Activated naive CD4-positive, alpha-beta T cell treated with anti-CD3 and anti-CD28 coated beads, Interleukin-2, amount 50 U/mL, for 72 hours (primary cell): ENCODE measurements around the gene SLC35B2. TPM values are rescaled to one million over a fixed set of nuclear protein-coding genes. Genes with fewer than 3 reads are reported as not detected.
A peak's percentile ranks its signal among the peaks of the same experiment; 100 is the strongest.

Source experiments
- ATAC-seq, 2 donors: fragments of 150-1000 bp; cut with Tn5 transposase; 2 replicates each; pipeline ENCODE4 v1.10.0; 2021; ENCODE audit warnings: mild to moderate bottlenecking in 2 of 2, moderate library complexity in 2 of 2
- DNase-seq, 2 donors: peaks; one replicate each; pipeline ENCODE4 v3.0.0; 2021 to 2022; ENCODE audit warnings: low spot score in 2 of 2
- H3K27ac Mint-ChIP-seq, 2 donors: one replicate each; pipeline ENCODE4 v1.8.0; 2022; ENCODE audit warnings: mild to moderate bottlenecking in 2 of 2, mixed read lengths in 2 of 2
- H3K36me3 Mint-ChIP-seq, 2 donors: one replicate each; pipeline ENCODE4 v1.8.0; 2022; ENCODE audit warnings: mixed read lengths in 2 of 2
- H3K9me3 Mint-ChIP-seq, 2 donors: one replicate each; pipeline ENCODE4 v1.8.0; 2022; ENCODE audit warnings: mixed read lengths in 2 of 2
- total RNA-seq, 2 donors: library from RNA; stranded (reverse); gene quantifications; one replicate each; pipeline ENCODE4 v1.2.3, GENCODE V29; 2022

SLC35B2 gene
- total RNA-seq, 2 donors from 2014 or later: 18.3 to 23.8 TPM

GRCh38 chr6:44250718-44251123, 6.6 kb downstream of the SLC35B2 start:
- no peaks in the 10 kb centered on the region for H3K9me3 Mint-ChIP-seq
- H3K27ac Mint-ChIP-seq: peak overlapping the region; percentile 100
- no peak for DNase-seq
- peaks cover 65 to 84% of the 10 kb centered on the region in 2 donors for H3K36me3 Mint-ChIP-seq
- ATAC-seq: no peak

DNA sequence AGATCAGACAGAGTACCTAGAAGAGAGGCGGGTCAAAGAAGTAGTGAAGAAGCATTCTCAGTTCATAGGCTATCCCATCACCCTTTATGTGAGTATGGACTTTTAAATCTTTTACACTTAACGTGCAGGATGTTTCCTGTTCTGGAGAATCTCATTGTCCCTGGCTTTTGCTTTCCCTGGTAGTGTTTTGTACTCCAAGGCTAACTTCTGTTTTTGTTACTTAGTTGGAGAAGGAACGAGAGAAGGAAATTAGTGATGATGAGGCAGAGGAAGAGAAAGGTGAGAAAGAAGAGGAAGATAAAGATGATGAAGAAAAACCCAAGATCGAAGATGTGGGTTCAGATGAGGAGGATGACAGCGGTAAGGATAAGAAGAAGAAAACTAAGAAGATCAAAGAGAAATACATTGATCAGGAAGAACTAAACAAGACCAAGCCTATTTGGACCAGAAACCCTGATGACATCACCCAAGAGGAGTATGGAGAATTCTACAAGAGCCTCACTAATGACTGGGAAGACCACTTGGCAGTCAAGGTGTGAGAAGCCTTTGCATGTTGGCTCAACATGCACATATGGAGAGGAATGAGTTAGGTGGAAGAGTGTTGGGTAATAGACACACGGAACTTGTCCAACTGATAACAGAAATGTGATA, 7.1 kb downstream of the SLC35B2 start:
- no peaks in the 10 kb centered on the region for H3K9me3 Mint-ChIP-seq
- no peak for ATAC-seq
- H3K27ac Mint-ChIP-seq: peak overlapping the region; percentile 100
- DNase-seq: no peak
- peaks cover 70 to 78% of the 10 kb centered on the region in 2 donors for H3K36me3 Mint-ChIP-seq

DNA sequence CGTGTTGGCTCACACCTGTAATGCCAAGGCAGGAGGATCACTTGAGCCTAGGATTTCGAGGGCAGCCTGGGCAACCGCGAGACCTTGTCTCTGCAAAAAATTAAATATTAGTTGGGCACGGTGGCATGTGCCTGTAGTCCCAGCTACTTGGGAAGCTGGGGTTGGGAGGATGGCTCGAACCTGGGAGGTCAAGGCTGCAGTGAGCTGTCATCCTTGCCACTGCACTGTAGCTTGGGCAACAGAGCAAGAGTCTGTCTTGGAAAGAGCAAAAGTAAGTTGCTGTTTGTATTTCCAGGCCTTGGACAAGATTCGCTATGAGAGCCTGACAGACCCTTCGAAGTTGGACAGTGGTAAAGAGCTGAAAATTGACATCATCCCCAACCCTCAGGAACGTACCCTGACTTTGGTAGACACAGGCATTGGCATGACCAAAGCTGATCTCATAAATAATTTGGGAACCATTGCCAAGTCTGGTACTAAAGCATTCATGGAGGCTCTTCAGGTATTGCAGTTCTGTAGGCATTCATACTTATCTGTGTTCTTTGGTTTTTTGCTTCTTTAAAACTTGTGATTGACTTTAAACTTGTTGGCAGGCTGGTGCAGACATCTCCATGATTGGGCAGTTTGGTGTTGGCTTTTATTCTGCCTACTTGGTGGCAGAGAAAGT, 8.1 kb downstream of the SLC35B2 start:
- H3K9me3 Mint-ChIP-seq: no peaks in the 10 kb centered on the region
- H3K27ac Mint-ChIP-seq: peak overlapping the region; percentile 100
- DNase-seq: no peak

DNA sequence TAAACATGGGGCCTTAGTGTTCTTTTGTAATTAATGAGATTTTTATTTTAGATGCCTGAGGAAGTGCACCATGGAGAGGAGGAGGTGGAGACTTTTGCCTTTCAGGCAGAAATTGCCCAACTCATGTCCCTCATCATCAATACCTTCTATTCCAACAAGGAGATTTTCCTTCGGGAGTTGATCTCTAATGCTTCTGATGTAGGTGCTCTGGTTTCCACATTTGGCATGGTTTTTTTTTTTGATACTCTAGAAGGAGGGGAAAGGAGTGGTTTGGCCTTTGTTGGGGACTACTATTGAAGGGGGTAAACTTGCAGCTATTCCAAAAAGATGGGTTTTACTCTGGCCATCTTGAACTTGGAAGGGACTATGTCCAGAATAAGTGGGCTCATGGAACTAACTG, 8.7 kb downstream of the SLC35B2 start:
- peak overlapping the region; percentile 100 for H3K27ac Mint-ChIP-seq
- H3K36me3 Mint-ChIP-seq: peaks cover 66 to 71% of the 10 kb centered on the region in 2 donors
- no peak for ATAC-seq
- DNase-seq: no peak
- no peaks in the 10 kb centered on the region for H3K9me3 Mint-ChIP-seq

More for the DNA sequence above, 8.1 kb downstream of the SLC35B2 start:
- peaks cover 69 to 71% of the 10 kb centered on the region in 2 donors for H3K36me3 Mint-ChIP-seq
- no peak for ATAC-seq

GRCh38 chr6:44247338-44248302, 9.7 kb downstream of the SLC35B2 start:
- H3K36me3 Mint-ChIP-seq: peaks cover 57 to 61% of the 10 kb centered on the region in 2 donors
- DNase-seq (peak; percentile 80 to 94), ATAC-seq (peak; percentile 49 to 62)
- no peaks in the 10 kb centered on the region for H3K9me3 Mint-ChIP-seq
- peak overlapping the region; percentile 100 for H3K27ac Mint-ChIP-seq

DNA sequence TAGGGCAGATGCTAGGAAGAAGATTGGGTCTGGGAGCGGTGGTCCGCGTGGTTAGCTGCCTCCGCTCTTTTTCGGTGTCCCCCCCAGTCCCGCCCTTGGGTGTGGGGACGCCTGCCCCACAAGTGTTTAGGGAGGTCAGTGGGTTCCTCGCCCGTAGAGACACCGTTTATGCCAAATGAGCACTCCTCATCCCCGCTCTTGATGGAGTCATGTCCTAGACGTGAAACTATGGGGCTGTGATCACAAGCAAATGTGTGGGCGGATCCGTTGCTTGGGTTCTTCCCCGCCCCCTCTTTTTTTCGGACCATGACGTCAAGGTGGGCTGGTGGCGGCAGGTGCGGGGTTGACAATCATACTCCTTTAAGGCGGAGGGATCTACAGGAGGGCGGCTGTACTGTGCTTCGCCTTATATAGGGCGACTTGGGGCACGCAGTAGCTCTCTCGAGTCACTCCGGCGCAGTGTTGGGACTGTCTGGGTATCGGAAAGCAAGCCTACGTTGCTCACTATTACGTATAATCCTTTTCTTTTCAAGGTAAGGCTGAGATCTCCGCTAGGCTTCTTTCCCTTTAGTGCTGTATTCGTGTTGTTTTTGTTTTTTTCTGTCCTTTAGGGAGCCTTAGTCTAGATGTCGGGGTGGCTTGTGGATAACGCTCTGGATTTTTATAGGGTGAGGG, 10.5 kb downstream of the SLC35B2 start, which contains the start of gene HSP90AB1:
TSS of gene HSP90AB1 (plus strand) at position 439 of the 675 bp plus-strand sequence. CDS start 1,529 bp downstream, outside the sequence.
- Mint-ChIP-seq H3K9me3 (no peaks in the 10 kb centered on the region), H3K27ac (peak within 1 kb of the TSS; percentile 100), H3K36me3 (peaks cover 52 to 58% of the 10 kb centered on the region in 2 donors)
- ATAC-seq (peak; percentile 72 to 81), DNase-seq (peak; percentile 93 to 98)

- peak overlapping the region; percentile 100 for H3K27ac Mint-ChIP-seq
- DNase-seq: peak; percentile 88 to 93
- peak; percentile 59 to 60 for ATAC-seq
- H3K9me3 Mint-ChIP-seq: no peaks in the 10 kb centered on the region
- peaks cover 45 to 51% of the 10 kb centered on the region in 2 donors for H3K36me3 Mint-ChIP-seq
Observed at GRCh38 chr6:44245912-44246662, 11.2 kb downstream of the SLC35B2 start.

- peak overlapping the region; percentile 56 to 100 for H3K27ac Mint-ChIP-seq
- DNase-seq (no peak), ATAC-seq (no peak)
- H3K9me3 Mint-ChIP-seq: no peaks in the 10 kb centered on the region
- H3K36me3 Mint-ChIP-seq: peaks cover 39 to 44% of the 10 kb centered on the region in 2 donors
Observed at GRCh38 chr6:44245391-44245911, 11.9 kb downstream of the SLC35B2 start.

DNA sequence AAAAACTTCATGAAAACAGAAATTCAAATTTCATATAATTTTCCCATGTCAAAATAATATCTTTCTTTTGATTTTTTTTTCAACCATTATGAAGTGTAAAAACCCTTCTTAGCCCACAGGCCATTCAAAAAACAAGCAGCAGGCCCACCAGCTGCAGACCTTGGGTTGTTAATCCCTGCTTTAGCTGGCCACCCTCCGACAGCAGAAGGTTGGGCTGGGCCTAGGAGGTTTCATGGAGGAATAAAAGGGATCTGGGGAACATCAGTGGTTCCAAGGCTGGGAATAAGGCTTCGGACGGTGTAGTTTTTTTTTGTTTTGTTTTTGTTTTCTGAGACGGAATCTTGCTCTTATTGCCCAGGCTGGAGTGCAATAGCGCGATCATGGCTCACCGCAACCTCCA, 14.0 kb downstream of the SLC35B2 start:
- no peak for ATAC-seq
- Mint-ChIP-seq H3K27ac (peak overlapping the region in 1 of 2 donors; percentile 11), H3K9me3 (no peaks in the 10 kb centered on the region), H3K36me3 (peaks cover 18 to 23% of the 10 kb centered on the region in 2 donors)
- DNase-seq: no peak

GRCh38 chr6:44238687-44239350, 18.5 kb downstream of the SLC35B2 start:
- Mint-ChIP-seq H3K9me3 (no peaks in the 10 kb centered on the region), H3K27ac (peak overlapping the region in 1 of 2 donors; percentile 89), H3K36me3 (no peaks in the 10 kb centered on the region)
- DNase-seq (no peak), ATAC-seq (no peak)

DNA sequence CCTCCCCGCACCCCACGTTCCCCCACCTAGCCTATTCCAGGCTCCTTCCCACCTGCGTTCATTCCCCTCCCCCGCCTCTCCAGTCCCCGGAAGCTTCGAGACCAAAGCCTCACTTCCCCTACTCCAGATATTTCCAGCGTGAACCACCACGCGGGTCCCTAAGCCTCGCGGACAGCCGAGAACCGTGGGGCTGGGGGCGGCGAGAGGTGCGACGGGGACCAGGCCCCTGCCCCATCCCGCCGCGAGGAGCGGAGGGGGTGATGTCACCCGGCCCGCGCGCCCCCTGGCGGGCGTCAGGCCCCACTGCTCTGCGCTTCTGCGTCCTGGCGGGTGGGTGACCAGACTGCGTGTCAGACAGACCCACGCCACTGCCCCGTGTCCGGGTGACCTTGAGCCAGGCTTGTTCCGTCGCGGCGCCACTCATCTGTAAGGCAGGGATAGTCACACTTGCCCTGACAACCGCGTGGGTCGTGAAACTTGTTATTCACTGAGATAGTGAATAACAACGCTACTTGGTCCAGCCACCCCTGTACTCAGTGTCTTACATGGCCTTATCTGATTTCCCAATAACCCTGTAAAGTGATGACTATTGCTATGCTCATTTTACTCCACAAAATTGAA, 19.4 kb downstream of the SLC35B2 start:
- Mint-ChIP-seq H3K9me3 (no peaks in the 10 kb centered on the region), H3K36me3 (no peaks in the 10 kb centered on the region), H3K27ac (peak overlapping the region; percentile 89 to 97)
- DNase-seq (peak; percentile 89 to 90), ATAC-seq (peak; percentile 82 to 93)

DNA sequence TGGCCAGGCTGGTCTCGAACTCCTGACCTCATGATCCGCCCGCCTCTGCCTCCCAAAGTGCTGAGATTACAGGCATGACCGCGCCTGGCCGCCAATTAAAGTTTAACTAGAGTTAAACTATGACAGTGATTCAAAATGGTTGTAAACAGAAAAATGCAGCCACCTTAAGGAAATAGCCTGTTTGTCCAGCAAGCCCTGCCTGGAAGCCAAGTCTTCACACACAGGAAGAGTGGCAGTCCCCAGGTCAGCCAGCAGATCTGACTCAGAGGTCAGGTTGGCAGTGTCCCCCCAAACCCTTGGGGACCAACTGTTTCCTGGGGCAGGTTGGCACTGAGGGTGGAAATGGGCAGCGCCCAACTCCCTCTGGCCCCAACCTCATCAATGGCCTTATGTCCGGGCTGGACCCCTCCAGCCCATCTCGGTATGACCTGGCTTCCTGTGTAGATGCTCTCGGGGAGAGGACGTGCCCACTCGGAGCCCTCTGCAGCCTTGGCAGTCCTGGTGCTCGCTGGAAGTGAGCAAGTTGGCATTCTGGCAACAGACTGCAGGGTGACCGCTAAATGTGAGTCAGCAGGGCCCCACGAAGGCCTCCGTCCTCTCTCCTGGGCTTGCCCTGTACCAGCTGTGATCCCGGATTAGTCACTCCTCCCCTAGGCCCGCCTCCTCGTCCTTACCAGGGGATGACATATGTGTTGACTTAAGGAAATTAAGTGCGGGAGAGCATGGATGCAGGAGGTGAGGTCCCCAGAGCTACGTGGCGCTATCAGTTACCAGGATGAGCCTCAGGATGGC, 20.1 kb downstream of the SLC35B2 start:
- peak overlapping the region; percentile 89 to 97 for H3K27ac Mint-ChIP-seq
- peaks cover 0 to under 1% of the 10 kb centered on the region in 2 donors for H3K36me3 Mint-ChIP-seq
- ATAC-seq (peak; percentile 85 to 89), DNase-seq (peak; percentile 59 to 90)
- no peaks in the 10 kb centered on the region for H3K9me3 Mint-ChIP-seq

DNA sequence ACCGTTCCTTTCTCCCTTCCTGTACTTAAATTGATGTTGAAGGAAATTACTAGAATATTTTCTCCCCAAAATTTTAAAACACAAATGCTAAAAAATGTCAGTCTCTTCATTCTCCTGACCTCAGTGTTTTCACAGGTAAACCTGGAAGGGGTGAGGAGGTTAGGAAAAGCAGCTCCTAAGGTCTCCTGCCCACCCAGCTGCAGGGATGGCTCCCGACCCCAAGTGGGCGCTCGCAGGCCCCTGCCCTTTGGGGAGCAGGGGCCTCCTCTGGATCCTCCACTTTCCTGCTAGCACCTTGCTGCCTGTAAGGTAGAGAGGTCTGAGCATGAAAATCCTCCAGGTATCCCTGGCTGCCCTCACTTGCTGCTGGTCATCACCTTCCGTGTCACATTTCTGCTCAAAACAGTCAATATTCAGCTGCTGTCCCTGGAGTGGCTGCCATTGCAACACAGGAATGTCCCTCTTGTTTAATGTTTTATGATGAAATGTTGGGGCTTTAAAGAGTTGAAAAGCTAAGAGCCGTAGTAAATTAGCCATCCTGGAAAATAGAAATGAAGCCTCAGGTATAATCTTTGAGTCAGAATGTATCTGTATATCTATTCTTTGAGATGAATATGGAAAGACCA, 21.3 kb downstream of the SLC35B2 start:
- Mint-ChIP-seq H3K36me3 (peaks cover 4 to 5% of the 10 kb centered on the region in 2 donors), H3K27ac (no peak overlapping the region), H3K9me3 (no peaks in the 10 kb centered on the region)
- DNase-seq: no peak
- no peak for ATAC-seq
